Ishikawa (cell line): Measurements from ENCODE around the gene TREX2.

Source experiments
- CEBPB ChIP-seq: IDR thresholded peaks from 2 replicates; pipeline ENCODE4 v1.6.1; 2012
- CREB1 ChIP-seq: IDR thresholded peaks from 2 replicates; pipeline ENCODE4 v1.6.1; 2012; ENCODE audit warnings: low read depth
- EGR1 ChIP-seq: IDR thresholded peaks from 2 replicates; pipeline ENCODE4 v1.6.1; 2012
- EP300 ChIP-seq: IDR thresholded peaks from 2 replicates; pipeline ENCODE4 v1.6.1; 2012; ENCODE audit warnings: borderline replicate concordance
- FOXM1 ChIP-seq: IDR thresholded peaks from 2 replicates; pipeline ENCODE4 v1.6.1; 2012; ENCODE audit warnings: low read depth, borderline replicate concordance
- MAX ChIP-seq: IDR thresholded peaks from 2 replicates; pipeline ENCODE4 v1.6.1; 2012
- NFIC ChIP-seq: IDR thresholded peaks from 2 replicates; pipeline ENCODE4 v1.6.1; 2012
- RAD21 ChIP-seq: IDR thresholded peaks from 2 replicates; pipeline ENCODE4 v1.6.1; 2012; ENCODE audit warnings: low read depth
- REST ChIP-seq: IDR thresholded peaks from 2 replicates; pipeline ENCODE4 v1.6.1; 2012; ENCODE audit warnings: low read depth, mild to moderate bottlenecking
- TAF1 ChIP-seq: IDR thresholded peaks from 2 replicates; pipeline ENCODE4 v1.6.1; 2012; ENCODE audit warnings: low read depth, mild to moderate bottlenecking
- TCF12 ChIP-seq: IDR thresholded peaks from 2 replicates; pipeline ENCODE4 v1.6.1; 2012; ENCODE audit warnings: low read depth
- TEAD4 ChIP-seq: IDR thresholded peaks from 2 replicates; pipeline ENCODE4 v1.6.1; 2012
- USF1 ChIP-seq: IDR thresholded peaks from 2 replicates; pipeline ENCODE4 v1.6.1; 2012
- YY1 ChIP-seq: IDR thresholded peaks from 2 replicates; pipeline ENCODE4 v1.6.1; 2012; ENCODE audit warnings: low read depth
- ZBTB7A ChIP-seq: IDR thresholded peaks from 2 replicates; pipeline ENCODE4 v1.6.1; 2012; ENCODE audit warnings: low read depth

Gene TREX2

GRCh38 chrX:153450114-153450948 is 4.5 kb upstream of the TREX2 start:
- TF ChIP-seq NFIC (no peak), CREB1 (no peak), REST (no peak)

GRCh38 chrX:153449368-153450113 is 3.7 kb upstream of the TREX2 start:
- TF ChIP-seq ZBTB7A = no peak
- TF ChIP-seq TCF12 = no peak
- no peak for TF ChIP-seq YY1
- TF ChIP-seq EP300 = no peak
- TF ChIP-seq REST = no peak
- TF ChIP-seq CREB1 = no peak
- TF ChIP-seq RAD21 = no peak
- TF ChIP-seq FOXM1 = no peak
- TF ChIP-seq MAX = no peak
- no peak for TF ChIP-seq CEBPB
- TF ChIP-seq USF1 = no peak
- TF ChIP-seq TEAD4 = no peak
- TF ChIP-seq TAF1 = no peak
- no peak for TF ChIP-seq NFIC
- no peak for TF ChIP-seq EGR1

- TF ChIP-seq REST (no peak), CEBPB (no peak), EP300 (no peak), YY1 (no peak), USF1 (no peak), ZBTB7A (no peak), TAF1 (no peak), TCF12 (no peak), TEAD4 (no peak), FOXM1 (no peak), RAD21 (no peak), NFIC (no peak), CREB1 (no peak)
Observed at GRCh38 chrX:153448556-153449367, 2.9 kb upstream of the TREX2 start.

GRCh38 chrX:153447581-153447960 is 1.7 kb upstream of the TREX2 start:
- TF ChIP-seq CREB1 (no peak), EGR1 (no peak), MAX (no peak), YY1 (no peak), CEBPB (no peak), ZBTB7A (no peak), USF1 (no peak)
